HepG2 (cell line): Measurements from ENCODE around the gene RNASE4. TPM values are rescaled to one million over a fixed set of nuclear protein-coding genes. Genes with fewer than 3 reads are reported as not detected.

ENCODE experiments used
- FOSL2 ChIP-seq: sonication (generic); formaldehyde crosslinking; IDR thresholded peaks from 2 replicates; pipeline ENCODE4 v1.4.0; 2020; ENCODE audit warnings: missing genetic modification reagents
- GZF1 ChIP-seq: sonication (generic); formaldehyde crosslinking; IDR thresholded peaks from 2 replicates; pipeline ENCODE4 v1.5.1; 2020; ENCODE audit warnings: mild to moderate bottlenecking, missing genetic modification reagents
- HOXD1 ChIP-seq: sonication (generic); formaldehyde crosslinking; IDR thresholded peaks from 2 replicates; pipeline ENCODE4 v1.5.0; 2020; ENCODE audit warnings: missing genetic modification reagents
- KDM3A ChIP-seq: IDR thresholded peaks from 2 replicates; pipeline ENCODE4 v1.6.1; 2018; ENCODE audit warnings: low read depth, missing compliant biosample characterization
- MAFF ChIP-seq: IDR thresholded peaks from 2 replicates; pipeline ENCODE4 v1.6.1; 2011; ENCODE audit warnings: low read depth, low read length, improper control_type of control experiment
- NFKB2 ChIP-seq: sonication (generic); formaldehyde crosslinking; IDR thresholded peaks from 2 replicates; pipeline ENCODE4 v1.4.0; 2020; ENCODE audit warnings: missing genetic modification reagents, borderline replicate concordance
- NR2F2 ChIP-seq: IDR thresholded peaks from 2 replicates; pipeline ENCODE4 v1.6.1; 2012; ENCODE audit warnings: low read depth, inconsistent platforms, borderline replicate concordance
- NR2F6 ChIP-seq, 2 experiments: IDR thresholded peaks; 2 replicates each; pipeline ENCODE4 v1.6.1; 2016; ENCODE audit warnings: antibody characterized with exemption in 1 of 2, mild to moderate bottlenecking in 1 of 2
- PITX1 ChIP-seq: sonication (generic); formaldehyde crosslinking; IDR thresholded peaks from 2 replicates; pipeline ENCODE4 v1.5.1; 2020; ENCODE audit warnings: mild to moderate bottlenecking, missing genetic modification reagents
- POLR2AphosphoS2 ChIP-seq: IDR thresholded peaks from 2 replicates; pipeline ENCODE4 v1.6.1; 2011; ENCODE audit warnings: low read depth, low read length, improper control_type of control experiment
- RARA ChIP-seq: IDR thresholded peaks from 2 replicates; pipeline ENCODE4 v1.6.1; 2016; ENCODE audit warnings: missing genetic modification reagents, missing compliant biosample characterization
- RORA ChIP-seq: sonication (generic); formaldehyde crosslinking; IDR thresholded peaks from 2 replicates; pipeline ENCODE4 v1.5.0; 2020; ENCODE audit warnings: mild to moderate bottlenecking, missing genetic modification reagents, moderate library complexity
- SMAD1 ChIP-seq: sonication (generic); formaldehyde crosslinking; IDR thresholded peaks from 2 replicates; pipeline ENCODE4 v1.4.0; 2020; ENCODE audit warnings: missing genetic modification reagents, low read depth, mild to moderate bottlenecking, borderline replicate concordance
- SNAPC2 ChIP-seq: sonication (generic); formaldehyde crosslinking; IDR thresholded peaks from 2 replicates; pipeline ENCODE4 v1.8.1; 2022; ENCODE audit warnings: mild to moderate bottlenecking, missing genetic modification reagents
- TAF1 ChIP-seq: sonication (generic); formaldehyde crosslinking; IDR thresholded peaks from 2 replicates; pipeline ENCODE4 v1.4.0; 2020; ENCODE audit warnings: missing genetic modification reagents
- ZC3H4 ChIP-seq: sonication (generic); formaldehyde crosslinking; IDR thresholded peaks from 2 replicates; pipeline ENCODE4 v1.4.0; 2020; ENCODE audit warnings: missing genetic modification reagents, borderline replicate concordance
- ZFY ChIP-seq: sonication (generic); formaldehyde crosslinking; IDR thresholded peaks from 2 replicates; pipeline ENCODE4 v1.4.0; 2020; ENCODE audit warnings: missing genetic modification reagents
- ZKSCAN5 ChIP-seq: sonication (generic); formaldehyde crosslinking; IDR thresholded peaks from 2 replicates; pipeline ENCODE4 v1.5.1; 2020; ENCODE audit warnings: mild to moderate bottlenecking, missing genetic modification reagents
- ZNF121 ChIP-seq: sonication (generic); formaldehyde crosslinking; IDR thresholded peaks from 2 replicates; pipeline ENCODE4 v1.5.0; 2020; ENCODE audit warnings: mild to moderate bottlenecking, missing genetic modification reagents
- ZNF124 ChIP-seq: sonication (generic); formaldehyde crosslinking; IDR thresholded peaks from 2 replicates; pipeline ENCODE4 v1.4.0; 2020; ENCODE audit warnings: missing genetic modification reagents
- ZNF225 ChIP-seq: sonication (generic); formaldehyde crosslinking; IDR thresholded peaks from 2 replicates; pipeline ENCODE4 v1.4.0; 2020; ENCODE audit warnings: mild to moderate bottlenecking, missing genetic modification reagents
- ZNF431 ChIP-seq: sonication (generic); formaldehyde crosslinking; IDR thresholded peaks from 2 replicates; pipeline ENCODE4 v1.9.0; 2022; ENCODE audit warnings: missing genetic modification reagents, low read depth, mild to moderate bottlenecking, borderline replicate concordance
- ZNF567 ChIP-seq: sonication (generic); formaldehyde crosslinking; IDR thresholded peaks from 2 replicates; pipeline ENCODE4 v1.8.1; 2023; ENCODE audit warnings: mild to moderate bottlenecking, missing genetic modification reagents, borderline replicate concordance
- ZNF788 ChIP-seq: sonication (generic); formaldehyde crosslinking; IDR thresholded peaks from 2 replicates; pipeline ENCODE4 v1.5.0; 2020; ENCODE audit warnings: mild to moderate bottlenecking, missing genetic modification reagents, borderline replicate concordance
- polyA plus RNA-seq, 8 experiments: library from polyadenylated mRNA; depleted of rRNA in 3 of 8; stranded (reverse) in 7 of 8; unstranded in 1 of 8; fragments of >200 nt; fragmentation: Illumina TruSeq in 4 of 8; extraction: Trizol in 4 of 8; gene quantifications; 2 replicates each; pipeline versions ENCODE4 v1.2.1 to v1.2.3, GENCODE V29; 2011 to 2016; ENCODE audit warnings: low read depth in 4 of 8, missing spikeins in 1 of 8, mixed read lengths in 1 of 8; ENCODE audit not compliant: insufficient read depth in 1 of 8
- total RNA-seq, 5 experiments: library from RNA; depleted of rRNA; stranded (reverse); fragments of >200 nt; fragmentation: Illumina TruSeq; extraction: Trizol; gene quantifications; 2 replicates each; pipeline ENCODE4 v1.2.3, GENCODE V29; 2016; ENCODE audit warnings: low read depth in 1 of 5
- TF ChIP-seq, protein P1 (sequence below): sonication (generic); formaldehyde crosslinking; IDR thresholded peaks from 2 replicates; pipeline ENCODE4 v1.4.0; 2020; ENCODE audit warnings: missing genetic modification reagents, low read depth, mild to moderate bottlenecking, borderline replicate concordance
- TF ChIP-seq, protein P2 (sequence below): sonication (generic); formaldehyde crosslinking; IDR thresholded peaks from 2 replicates; pipeline ENCODE4 v1.8.0; 2022; ENCODE audit warnings: mild to moderate bottlenecking, missing genetic modification reagents
- TF ChIP-seq, protein P3 (sequence below): sonication (generic); formaldehyde crosslinking; IDR thresholded peaks from 2 replicates; pipeline ENCODE4 v1.5.1; 2020; ENCODE audit warnings: missing genetic modification reagents, mild to moderate bottlenecking, borderline replicate concordance

Gene RNASE4
- total and polyA plus RNA-seq, 2 of the 13 experiments (the other 11 are each of a cell fraction or from before 2014, with no cell fraction given), result 109 to 983 TPM

DNA sequence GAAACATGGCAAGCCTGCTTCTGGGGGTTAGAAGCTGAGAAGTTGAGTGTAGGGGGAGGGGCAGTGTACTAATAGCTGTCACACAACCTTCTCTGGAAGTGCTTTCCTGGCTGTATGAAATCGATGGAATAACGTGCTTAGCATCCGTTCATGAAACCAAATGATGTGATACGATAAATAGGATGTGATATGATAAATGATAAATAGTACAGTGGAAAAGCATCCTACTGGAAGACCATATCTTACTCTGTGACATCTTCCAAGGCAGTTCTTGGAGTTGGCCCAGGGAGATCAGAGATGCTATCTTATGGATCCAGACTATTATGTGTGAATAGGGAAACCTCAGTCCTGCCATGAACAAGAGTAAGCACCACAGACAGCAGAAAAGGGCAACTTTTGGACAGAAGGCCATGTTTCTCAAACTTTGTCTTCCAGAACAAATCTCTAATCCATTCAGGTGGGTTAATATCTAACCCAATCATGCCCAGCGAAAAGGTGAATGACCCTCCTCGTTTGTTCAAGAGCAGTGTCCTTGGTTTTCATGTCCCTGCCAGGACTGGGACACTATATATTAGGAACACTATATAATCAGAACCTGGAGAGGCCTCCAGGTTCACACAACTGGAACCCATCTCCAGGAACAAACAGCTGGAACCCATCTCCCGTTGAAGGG lies 3.9 kb downstream of the RNASE4 start, which contains the start of gene ANG (continued):
- TF ChIP-seq, protein P1, sequence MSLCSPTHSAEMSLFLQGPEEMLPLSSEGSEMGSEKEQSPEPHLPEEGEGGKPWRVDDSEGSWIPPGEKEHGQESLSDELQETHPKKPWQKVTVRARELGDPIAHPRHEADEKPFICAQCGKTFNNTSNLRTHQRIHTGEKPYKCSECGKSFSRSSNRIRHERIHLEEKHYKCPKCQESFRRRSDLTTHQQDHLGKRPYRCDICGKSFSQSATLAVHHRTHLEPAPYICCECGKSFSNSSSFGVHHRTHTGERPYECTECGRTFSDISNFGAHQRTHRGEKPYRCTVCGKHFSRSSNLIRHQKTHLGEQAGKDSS (CRISPR knock-in tag), result no peak; the same call in 1 of the 2 replicates
- TF ChIP-seq TAF1 (CRISPR knock-in tag), result 0 out of 2 replicates have a peak, but pooled peaks have one; percentile 30
- TF ChIP-seq NFKB2 (CRISPR knock-in tag), result no peak
- no peak for TF ChIP-seq KDM3A
- TF ChIP-seq SNAPC2 (CRISPR knock-in tag), result peak; percentile 1; the same call in 1 of the 2 replicates
- 0 out of 2 replicates have a peak, but pooled peaks have one; percentile 59 for TF ChIP-seq HOXD1 (CRISPR knock-in tag)
- TF ChIP-seq ZNF788, result no peak; the same call in 1 of the 2 replicates
- no peak for TF ChIP-seq GZF1 (CRISPR knock-in tag)
- TF ChIP-seq RARA, result peak; percentile 24; the same call in 1 of the 2 replicates
- no peak for TF ChIP-seq ZNF225
- TF ChIP-seq PITX1 (CRISPR knock-in tag), result no peak
- TF ChIP-seq ZKSCAN5, result no peak
- TF ChIP-seq ZNF567, result no peak
- no peak for TF ChIP-seq ZNF121 (CRISPR knock-in tag)
- no peak for TF ChIP-seq MAFF
- no peak for TF ChIP-seq POLR2AphosphoS2
- TF ChIP-seq ZFY (CRISPR knock-in tag), result peak; percentile 38
- TF ChIP-seq, protein P2, sequence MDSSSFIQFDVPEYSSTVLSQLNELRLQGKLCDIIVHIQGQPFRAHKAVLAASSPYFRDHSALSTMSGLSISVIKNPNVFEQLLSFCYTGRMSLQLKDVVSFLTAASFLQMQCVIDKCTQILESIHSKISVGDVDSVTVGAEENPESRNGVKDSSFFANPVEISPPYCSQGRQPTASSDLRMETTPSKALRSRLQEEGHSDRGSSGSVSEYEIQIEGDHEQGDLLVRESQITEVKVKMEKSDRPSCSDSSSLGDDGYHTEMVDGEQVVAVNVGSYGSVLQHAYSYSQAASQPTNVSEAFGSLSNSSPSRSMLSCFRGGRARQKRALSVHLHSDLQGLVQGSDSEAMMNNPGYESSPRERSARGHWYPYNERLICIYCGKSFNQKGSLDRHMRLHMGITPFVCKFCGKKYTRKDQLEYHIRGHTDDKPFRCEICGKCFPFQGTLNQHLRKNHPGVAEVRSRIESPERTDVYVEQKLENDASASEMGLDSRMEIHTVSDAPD, result no peak
- TF ChIP-seq NR2F2, result no peak
- no peak for TF ChIP-seq SMAD1 (CRISPR knock-in tag)
- TF ChIP-seq ZNF431, result no peak
- no peak for TF ChIP-seq ZC3H4
- TF ChIP-seq, protein P3, sequence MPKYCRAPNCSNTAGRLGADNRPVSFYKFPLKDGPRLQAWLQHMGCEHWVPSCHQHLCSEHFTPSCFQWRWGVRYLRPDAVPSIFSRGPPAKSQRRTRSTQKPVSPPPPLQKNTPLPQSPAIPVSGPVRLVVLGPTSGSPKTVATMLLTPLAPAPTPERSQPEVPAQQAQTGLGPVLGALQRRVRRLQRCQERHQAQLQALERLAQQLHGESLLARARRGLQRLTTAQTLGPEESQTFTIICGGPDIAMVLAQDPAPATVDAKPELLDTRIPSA (CRISPR knock-in tag), result no peak
- no peak for TF ChIP-seq FOSL2 (CRISPR knock-in tag)
- no peak for TF ChIP-seq RORA
- TF ChIP-seq NR2F6 (IDR thresholded peaks at IDR 0.05), result peak; percentile 38; the same call in 1 of the 2 replicates
- TF ChIP-seq NR2F6 (CRISPR knock-in tag; IDR thresholded peaks at IDR 0.05), result no peak
- no peak for TF ChIP-seq ZNF124 (CRISPR knock-in tag)
